Body of pancreas (tissue), 4 donors: Measurements from ENCODE around the gene GLRA2. TPM values are rescaled to one million over a fixed set of nuclear protein-coding genes. Genes with fewer than 3 reads are reported as not detected.
A peak's percentile ranks its signal among the peaks of the same experiment; 100 is the strongest.

ENCODE experiments used
- ATAC-seq: fragments of 150-250 bp; one replicate; pipeline ENCODE4 v1.9.1; 2016
- DNase-seq, 4 donors: peaks; one replicate each; pipeline ENCODE4 v3.0.0-alpha.2; 2019
- H3K27ac ChIP-seq, 4 donors: fragments of 200-600 bp; sonication (generic); 1 replicate in 3 of 4; 2 replicates in 1 of 4; pipeline versions ENCODE4 v1.5.1 to v1.6.1; 2016 to 2019; ENCODE audit warnings: mild to moderate bottlenecking in 1 of 4, mixed read lengths in 1 of 4, moderate library complexity in 1 of 4
- H3K27me3 ChIP-seq, 2 donors: fragments of 200-600 bp; sonication (generic); one replicate each; pipeline ENCODE4 v1.6.0; 2016; ENCODE audit warnings: mild to moderate bottlenecking in 1 of 2
- H3K36me3 ChIP-seq, 2 donors: fragments of 200-600 bp; sonication (generic); replicated peaks in 1 of 2; 2 replicates each; pipeline ENCODE4 v1.5.1; 2016; ENCODE audit warnings: low read depth in 2 of 2; ENCODE audit not compliant: insufficient read depth in 1 of 2
- H3K4me1 ChIP-seq: fragments of 200-600 bp; sonication (generic); one replicate; pipeline ENCODE4 v1.6.0; 2016
- H3K4me3 ChIP-seq, 2 donors: fragments of 200-600 bp; sonication (generic); 1 replicate in 1 of 2; 2 replicates in 1 of 2; pipeline ENCODE4 v1.5.1; 2016 to 2019
- H3K9me3 ChIP-seq, 3 donors: fragments of 200-600 bp; sonication (generic); 1 replicate in 2 of 3; 2 replicates in 1 of 3; pipeline ENCODE4 v1.5.1; 2016
- POLR2A ChIP-seq, 3 donors: fragments of 450-650 bp; IDR thresholded peaks; one replicate each; pipeline ENCODE4 v1.6.1; 2016; ENCODE audit warnings: antibody characterized with exemption in 3 of 3, mild to moderate bottlenecking in 2 of 3
- WGBS, 2 donors: methylation state at CpG; one replicate each; pipeline ENCODE4 v1.1.5; 2017; 5-methylcytosine and 5-hydroxymethylcytosine counted together
- intact Hi-C: fragments of 100-400 bp; cut with DNase I; formaldehyde crosslinking; loops from one replicate; pipeline ENCODE4 v1.15.1; 2023
- total RNA-seq, 2 donors: library from RNA; depleted of rRNA; stranded (reverse); fragments of >200 nt; gene quantifications; one replicate each; pipeline ENCODE4 v1.1.0, GENCODE V29; 2016
- TF ChIP-seq, protein P1 (sequence below), 7 experiments: fragments of 450-650 bp in 4 of 7; fragments of 200-600 bp in 3 of 7; sonication (generic) in 3 of 7; IDR thresholded peaks; one replicate each; pipeline ENCODE4 v1.5.1; 2016 to 2019; ENCODE audit warnings: antibody characterized with exemption in 7 of 7

GLRA2 gene
- total RNA-seq, 2 donors from 2014 or later: not detected

DNA sequence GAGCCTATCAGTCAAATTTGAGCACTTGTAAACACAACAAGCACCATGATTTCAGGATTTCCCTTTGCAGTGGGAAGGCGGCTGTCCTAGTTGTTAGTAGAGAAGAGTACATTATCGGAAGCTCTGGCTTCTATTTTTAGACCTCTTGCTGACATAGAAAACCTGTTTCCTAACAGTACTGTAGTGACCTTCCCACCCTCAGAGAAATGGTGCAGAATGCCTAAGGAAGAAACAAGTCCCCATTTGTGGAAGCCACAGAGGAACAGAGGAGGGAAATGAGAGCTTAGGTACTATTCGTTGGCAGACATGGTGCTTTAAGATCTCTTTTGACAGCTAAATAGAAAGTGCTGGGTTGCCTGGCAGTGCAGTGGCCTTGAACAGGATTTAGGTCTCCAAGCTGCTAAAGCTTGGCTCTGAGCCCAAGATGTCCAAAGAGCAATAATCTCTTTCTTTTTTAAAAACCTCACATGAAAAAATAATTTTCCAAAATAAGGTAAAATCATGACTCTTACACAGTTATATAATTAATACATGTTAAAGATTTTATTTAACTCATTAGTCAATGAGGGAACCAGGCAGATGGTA, 24.9 kb downstream of the GLRA2 start:
- Histone ChIP-seq H3K36me3 (no peaks in the 10 kb centered on the region), H3K27ac (no peak overlapping the region), H3K27me3 (no peaks in the 10 kb centered on the region), H3K4me1 (no peaks in the 10 kb centered on the region), H3K4me3 (no peak overlapping the region), H3K9me3 (no peaks in the 10 kb centered on the region)
- ATAC-seq (no peak), DNase-seq (peak in 2 of 4 donors; percentile 4 to 5)
- 16 to 20% methylated on average over 2 to 3 of the region's 3 CpGs for WGBS, 2 donors
- TF ChIP-seq POLR2A (IDR thresholded peaks at IDR 0.05): no peak
- TF ChIP-seq, protein P1, sequence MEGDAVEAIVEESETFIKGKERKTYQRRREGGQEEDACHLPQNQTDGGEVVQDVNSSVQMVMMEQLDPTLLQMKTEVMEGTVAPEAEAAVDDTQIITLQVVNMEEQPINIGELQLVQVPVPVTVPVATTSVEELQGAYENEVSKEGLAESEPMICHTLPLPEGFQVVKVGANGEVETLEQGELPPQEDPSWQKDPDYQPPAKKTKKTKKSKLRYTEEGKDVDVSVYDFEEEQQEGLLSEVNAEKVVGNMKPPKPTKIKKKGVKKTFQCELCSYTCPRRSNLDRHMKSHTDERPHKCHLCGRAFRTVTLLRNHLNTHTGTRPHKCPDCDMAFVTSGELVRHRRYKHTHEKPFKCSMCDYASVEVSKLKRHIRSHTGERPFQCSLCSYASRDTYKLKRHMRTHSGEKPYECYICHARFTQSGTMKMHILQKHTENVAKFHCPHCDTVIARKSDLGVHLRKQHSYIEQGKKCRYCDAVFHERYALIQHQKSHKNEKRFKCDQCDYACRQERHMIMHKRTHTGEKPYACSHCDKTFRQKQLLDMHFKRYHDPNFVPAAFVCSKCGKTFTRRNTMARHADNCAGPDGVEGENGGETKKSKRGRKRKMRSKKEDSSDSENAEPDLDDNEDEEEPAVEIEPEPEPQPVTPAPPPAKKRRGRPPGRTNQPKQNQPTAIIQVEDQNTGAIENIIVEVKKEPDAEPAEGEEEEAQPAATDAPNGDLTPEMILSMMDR (IDR thresholded peaks at IDR 0.05): no peak
- intact Hi-C loops: no loop called here

DNA sequence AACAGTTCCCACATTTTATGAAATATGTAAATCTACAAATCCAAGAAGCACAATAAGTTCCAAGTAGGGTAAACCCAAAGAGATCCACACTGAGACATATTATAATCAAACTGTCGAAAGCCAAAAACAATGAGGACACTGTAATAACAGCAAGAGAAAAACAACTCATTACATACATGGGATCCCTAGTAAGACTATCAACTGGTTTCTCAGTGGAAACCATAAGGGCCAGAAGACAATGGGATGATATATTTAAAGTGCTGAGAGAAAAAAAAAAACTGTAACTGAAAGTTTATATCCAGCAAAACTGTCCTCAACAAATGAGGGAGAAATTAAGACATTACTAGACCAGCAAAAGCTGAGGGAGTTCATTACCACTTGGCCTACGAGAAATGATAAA, 34.7 kb downstream of the GLRA2 start:
- no peaks in the 10 kb centered on the region for H3K4me1 ChIP-seq
- WGBS, 2 donors: 67 to 68% methylated on average over 2 of the region's 2 CpGs
- no peaks in the 10 kb centered on the region for H3K9me3 ChIP-seq
- H3K36me3 ChIP-seq: no peaks in the 10 kb centered on the region
- DNase-seq (no peak), ATAC-seq (no peak)
- TF ChIP-seq POLR2A (IDR thresholded peaks at IDR 0.05): no peak
- TF ChIP-seq, protein P1 (IDR thresholded peaks at IDR 0.05): no peak
- no peak overlapping the region for H3K4me3 ChIP-seq
- intact Hi-C loops: no loop called here
- no peaks in the 10 kb centered on the region for H3K27me3 ChIP-seq
- no peak overlapping the region for H3K27ac ChIP-seq

DNA sequence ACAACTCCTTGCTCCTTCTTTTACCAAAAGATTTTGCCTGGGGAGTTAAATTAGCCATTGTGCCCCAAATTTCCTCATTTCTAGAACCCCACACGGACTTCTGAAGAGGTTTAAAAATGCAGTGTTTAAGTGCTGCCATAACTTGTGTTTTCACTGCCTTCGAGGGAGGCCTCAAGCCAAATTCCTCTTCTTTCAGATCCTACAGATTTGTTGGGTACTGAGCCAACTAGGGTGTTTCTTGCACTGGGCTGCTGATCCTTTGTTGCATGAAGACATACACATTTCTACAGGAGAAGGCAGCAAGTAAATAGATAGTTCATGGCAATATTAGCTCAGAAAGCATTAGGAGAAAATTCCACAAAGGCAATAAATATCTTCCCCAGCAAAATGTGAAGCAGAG, 43.8 kb downstream of the GLRA2 start:
- DNase-seq (no peak), ATAC-seq (no peak)
- H3K4me1 ChIP-seq: no peaks in the 10 kb centered on the region
- no peaks in the 10 kb centered on the region for H3K9me3 ChIP-seq
- no peak overlapping the region for H3K4me3 ChIP-seq
- intact Hi-C loops: no loop called here
- H3K27ac ChIP-seq: no peak overlapping the region
- WGBS, 2 donors: 16 to 18% methylated on average over 2 of the region's 2 CpGs
- H3K36me3 ChIP-seq: no peaks in the 10 kb centered on the region
- TF ChIP-seq, protein P1 (IDR thresholded peaks at IDR 0.05): no peak
- TF ChIP-seq POLR2A (IDR thresholded peaks at IDR 0.05): no peak
- H3K27me3 ChIP-seq: no peaks in the 10 kb centered on the region

DNA sequence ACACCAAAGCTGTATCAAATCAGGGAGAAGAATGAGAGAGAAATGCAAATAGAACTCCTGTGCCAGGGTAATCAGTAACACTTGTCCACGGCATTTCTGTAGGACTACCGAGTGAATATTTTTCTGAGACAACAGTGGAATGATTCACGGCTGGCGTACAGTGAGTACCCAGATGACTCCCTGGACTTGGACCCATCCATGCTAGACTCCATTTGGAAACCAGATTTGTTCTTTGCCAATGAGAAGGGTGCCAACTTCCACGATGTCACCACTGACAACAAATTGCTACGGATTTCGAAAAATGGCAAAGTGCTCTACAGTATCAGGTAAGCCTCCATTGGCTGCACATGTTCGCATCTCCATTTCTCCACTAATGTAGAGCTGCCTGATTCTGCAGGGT, 51.7 kb downstream of the GLRA2 start:
- no peaks in the 10 kb centered on the region for H3K9me3 ChIP-seq
- ATAC-seq: no peak
- no peak overlapping the region for H3K27ac ChIP-seq
- H3K27me3 ChIP-seq: no peaks in the 10 kb centered on the region
- TF ChIP-seq, protein P1 (IDR thresholded peaks at IDR 0.05): no peak
- no peak for TF ChIP-seq POLR2A (IDR thresholded peaks at IDR 0.05)
- 64 to 73% methylated on average over 7 to 8 of the region's 8 CpGs for WGBS, 2 donors
- H3K4me1 ChIP-seq: no peaks in the 10 kb centered on the region
- no peaks in the 10 kb centered on the region for H3K36me3 ChIP-seq
- intact Hi-C loops: no loop called here
- H3K4me3 ChIP-seq: no peak overlapping the region
- DNase-seq: no peak

DNA sequence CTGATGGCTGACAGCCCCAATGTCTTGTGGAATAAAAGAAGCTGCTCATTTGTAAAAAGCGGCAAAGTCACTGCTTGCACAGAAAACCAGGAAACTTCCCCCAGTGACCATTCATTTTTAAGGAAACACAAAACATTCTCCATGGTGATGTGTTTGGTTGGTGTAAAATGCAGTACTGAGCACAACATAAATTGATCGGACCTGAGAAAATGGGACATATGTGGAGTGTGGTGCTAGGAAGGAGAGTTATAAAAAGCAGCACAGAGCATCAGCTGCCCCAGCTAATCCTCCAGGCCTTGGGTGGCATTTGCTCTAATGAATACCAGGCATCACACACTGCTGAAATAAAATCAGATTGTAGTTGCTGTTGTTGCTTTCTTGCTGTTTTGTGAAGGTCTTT, 55.2 kb downstream of the GLRA2 start:
- no peak for DNase-seq

More for the DNA sequence above, 55.2 kb downstream of the GLRA2 start:
- no peak overlapping the region for H3K4me3 ChIP-seq
- H3K9me3 ChIP-seq: no peaks in the 10 kb centered on the region
- no peaks in the 10 kb centered on the region for H3K4me1 ChIP-seq
- intact Hi-C loops: no loop called here
- WGBS, 2 donors: 76 to 77% methylated on average over 2 of the region's 2 CpGs
- H3K27me3 ChIP-seq: no peaks in the 10 kb centered on the region
- no peak for ATAC-seq
- TF ChIP-seq, protein P1 (IDR thresholded peaks at IDR 0.05): no peak
- TF ChIP-seq POLR2A (IDR thresholded peaks at IDR 0.05): no peak
- no peaks in the 10 kb centered on the region for H3K36me3 ChIP-seq
- no peak overlapping the region for H3K27ac ChIP-seq
